Caki2 (cell line): Measurements from ENCODE around the gene ABLIM1. TPM values are rescaled to one million over a fixed set of nuclear protein-coding genes. Genes with fewer than 3 reads are reported as not detected.
"Not testable (repeated sequence)": the region's sequence is repeated elsewhere in the genome, so short reads cannot be mapped to it uniquely, and the experiment has no call there.

Experiments used
- DNase-seq: peaks from one replicate; pipeline ENCODE4 v3.0.0-alpha.2; 2015; ENCODE audit warnings: low read depth
- in situ Hi-C: cut with HindIII; loops from 2 replicates; pipeline ENCODE4 v1.10.0; 2016; ENCODE audit warnings: low sequenced_read_pairs, low pct_unique_long_range_greater_than_20kb, mixed read lengths
- total RNA-seq: library from RNA; depleted of rRNA; stranded (reverse); fragments of >200 nt; shearing (Covaris generic); gene quantifications from 2 replicates; pipeline ENCODE4 v1.2.3, GENCODE V29; 2014; ENCODE audit warnings: low replicate concordance; rRNA removed

Gene ABLIM1
- 2.2 and 2.6 TPM in 2 replicates for total RNA-seq

DNA sequence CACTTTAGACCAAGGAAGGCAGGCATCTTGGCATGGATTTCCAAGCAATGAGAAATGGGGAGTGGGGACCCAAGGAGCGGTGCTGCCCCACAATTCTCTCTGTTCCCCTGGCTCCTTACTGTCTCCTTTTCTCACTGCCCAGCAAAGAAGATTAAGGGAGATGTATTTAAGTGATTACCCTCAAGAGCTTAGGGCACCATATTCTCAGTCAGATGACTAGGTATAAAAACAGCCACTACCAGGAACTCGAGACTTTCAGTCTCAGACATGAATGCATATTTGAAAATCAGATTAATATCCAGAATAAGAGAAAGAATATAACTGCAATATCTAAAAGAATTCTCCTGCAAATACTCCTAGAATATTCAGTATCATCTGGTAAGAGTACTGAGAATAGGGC lies at the start of gene ABLIM1:
Gene ABLIM1, minus strand, starts transcription at position 101 of the 400 bp plus-strand sequence. Its CDS starts 75 bp downstream, at position 26.
- DNase-seq: no peak
- in situ Hi-C loops: no loop called here

DNA sequence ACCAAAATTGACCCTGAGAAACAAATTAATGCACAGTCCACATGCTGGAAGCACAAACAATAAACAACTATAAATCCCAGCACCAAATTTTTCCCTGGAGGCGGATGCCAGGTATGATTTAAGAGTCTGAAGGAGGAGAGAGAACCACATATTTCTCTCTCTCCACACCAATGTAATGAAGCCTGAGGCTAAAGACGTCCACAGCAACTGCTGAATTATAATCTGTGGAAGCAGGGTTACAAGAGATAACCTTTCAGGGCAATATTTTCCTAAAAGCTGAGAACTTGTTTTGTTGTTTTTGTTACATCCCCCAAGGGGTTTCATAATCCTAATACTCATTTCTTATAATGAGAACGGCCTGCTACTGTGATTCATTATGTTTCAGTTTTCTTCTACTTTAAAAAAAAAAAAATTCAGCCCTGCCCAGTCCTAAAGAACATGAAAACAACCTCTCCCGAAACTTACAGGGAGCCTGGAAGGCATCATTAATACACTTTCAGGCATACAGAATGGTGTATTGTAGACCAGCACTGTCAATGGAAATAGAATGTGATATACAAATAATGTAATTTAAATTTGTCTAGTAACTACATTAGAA lies 48.5 kb upstream of the ABLIM1 start:
- DNase-seq: no peak
- in situ Hi-C loops: no loop called here

DNA sequence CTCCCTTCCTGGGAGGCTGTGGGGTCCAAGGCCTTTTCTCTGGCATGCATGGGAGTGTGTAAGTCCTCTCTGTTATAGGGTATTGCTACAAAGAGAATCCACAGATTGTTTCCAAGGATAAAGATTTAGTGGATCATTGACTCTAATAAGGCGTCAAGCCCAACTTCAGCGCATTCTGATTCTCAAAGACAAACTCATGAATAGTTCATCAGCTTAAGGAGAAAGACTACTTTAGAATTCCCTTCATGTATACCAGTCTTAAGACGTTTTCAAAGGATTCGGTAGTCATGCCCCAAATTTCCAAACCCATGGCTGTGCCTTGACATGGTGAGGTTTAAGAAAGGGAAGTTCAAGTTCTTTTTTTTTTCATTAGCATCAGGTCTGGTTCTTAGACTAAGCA lies 46.6 kb upstream of the ABLIM1 start:
- no peak for DNase-seq
- in situ Hi-C loops: no loop called here

DNA sequence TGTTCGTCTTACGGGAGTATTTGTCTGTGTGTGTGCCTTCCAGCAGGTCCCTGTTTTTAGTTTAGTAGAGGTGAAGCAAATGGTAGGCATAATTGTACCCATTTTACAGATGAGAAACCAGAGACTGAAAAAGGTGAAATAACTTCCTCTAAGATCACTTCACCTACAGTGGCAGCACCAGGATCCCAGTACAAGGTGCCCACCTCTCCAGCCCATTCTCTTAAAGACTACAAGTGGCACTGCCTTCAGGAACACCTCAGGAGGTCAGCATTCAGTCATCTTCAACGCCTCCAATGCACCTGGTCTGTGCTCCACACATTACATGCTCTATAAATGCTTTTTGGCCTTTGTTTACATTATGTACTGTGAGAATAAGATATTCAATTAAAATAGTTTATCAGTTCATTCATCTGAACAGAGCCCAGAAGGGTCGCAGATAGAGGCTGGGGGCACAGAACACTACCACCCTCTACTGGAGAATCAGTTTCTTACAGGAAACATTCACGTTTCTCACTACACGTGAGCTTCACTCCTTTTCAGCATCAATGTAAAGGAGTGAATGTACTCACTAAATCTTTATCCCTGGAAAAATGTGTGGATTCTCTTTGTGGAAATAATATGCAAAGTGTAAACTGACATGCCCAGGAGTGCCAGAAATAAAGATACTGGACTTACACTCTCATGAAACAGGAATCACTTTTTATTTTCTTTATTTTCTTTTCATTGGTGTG lies 45.5 kb upstream of the ABLIM1 start:
- in situ Hi-C loops: no loop called here
- peak; percentile 43 for DNase-seq

DNA sequence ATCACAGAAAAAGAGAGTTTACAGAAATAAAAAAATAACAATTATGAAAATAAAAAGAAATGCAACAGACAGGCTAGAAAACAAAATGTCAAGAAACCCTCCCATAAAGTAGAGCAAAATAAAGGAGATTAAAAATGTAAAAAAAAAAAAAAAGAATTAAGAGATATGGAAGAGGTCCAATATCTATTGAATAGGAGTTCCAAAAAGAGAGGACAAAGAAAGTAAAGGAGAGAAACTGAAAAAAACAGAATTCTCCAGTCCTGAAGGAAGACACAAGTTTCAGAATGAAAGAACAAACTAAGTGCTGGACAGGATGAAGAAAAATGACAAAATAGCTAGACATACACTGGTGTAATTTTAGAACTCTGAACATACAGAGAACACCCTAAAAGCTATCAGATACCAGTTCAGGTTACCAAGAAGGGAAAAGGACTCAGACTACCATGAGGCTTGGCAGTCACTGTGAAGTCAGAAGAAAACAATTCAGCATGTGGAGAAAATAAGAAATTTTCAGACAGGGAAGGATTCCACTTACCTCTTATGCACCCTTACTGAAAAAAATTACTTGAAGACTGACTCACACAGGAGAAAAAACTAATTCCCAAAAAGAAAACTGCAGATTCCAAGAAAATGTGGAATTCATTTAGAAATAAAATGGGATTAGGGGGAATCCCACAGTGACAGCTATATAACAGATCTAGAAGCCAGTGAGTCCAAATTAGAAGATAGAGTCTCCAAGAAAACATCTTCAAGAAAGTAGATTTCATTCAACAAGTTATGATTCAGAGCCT lies 40.4 kb upstream of the ABLIM1 start:
- no peak for DNase-seq
- in situ Hi-C loops: no loop called here

DNA sequence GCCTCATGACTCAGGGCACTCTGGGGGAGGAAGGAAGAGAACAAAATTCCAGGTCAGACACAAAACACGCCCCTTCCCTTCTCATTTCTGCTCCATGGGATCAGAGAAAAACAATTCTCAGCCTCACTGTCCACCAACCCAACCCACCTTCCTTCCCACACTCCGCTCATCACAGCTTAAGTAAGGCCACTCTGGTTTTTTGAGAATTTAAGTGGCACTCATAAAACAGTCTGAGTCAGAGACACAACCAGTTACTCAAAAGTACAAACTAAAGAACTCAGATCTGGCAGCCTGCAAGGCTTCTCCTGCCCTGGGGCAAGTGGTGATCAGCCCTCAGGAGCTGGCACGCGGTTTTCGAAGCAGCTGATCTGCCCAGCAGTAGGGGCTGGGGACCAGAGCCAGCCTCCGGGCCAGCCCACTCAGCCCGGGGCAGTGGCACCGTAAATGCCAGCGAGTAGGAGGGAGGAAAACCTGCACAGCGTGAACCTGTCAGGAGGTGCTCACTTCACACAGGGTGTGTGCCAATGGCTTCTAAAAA lies 39.1 kb upstream of the ABLIM1 start:
- in situ Hi-C loops: no loop called here
- DNase-seq: no peak

DNA sequence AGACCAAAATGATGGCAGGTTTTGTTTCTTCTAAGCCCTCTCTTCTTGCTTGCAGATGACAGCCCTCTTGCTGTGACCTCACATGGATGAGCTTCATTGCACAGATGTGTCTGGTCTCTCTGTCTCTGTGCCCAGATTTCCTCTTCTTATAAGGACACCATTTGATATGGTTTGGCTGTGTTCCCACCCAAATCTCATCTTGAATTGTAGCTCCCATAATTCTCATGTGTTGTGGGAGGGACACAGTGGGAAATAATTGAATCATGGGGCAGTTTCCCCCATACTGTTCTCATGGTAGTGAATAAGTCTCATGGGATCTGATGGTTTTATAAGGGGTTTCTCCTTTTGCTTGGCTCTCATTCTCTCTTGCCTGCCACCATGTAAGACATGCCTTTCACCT lies 38.2 kb upstream of the ABLIM1 start:
- in situ Hi-C loops: not testable (repeated sequence)

DNA sequence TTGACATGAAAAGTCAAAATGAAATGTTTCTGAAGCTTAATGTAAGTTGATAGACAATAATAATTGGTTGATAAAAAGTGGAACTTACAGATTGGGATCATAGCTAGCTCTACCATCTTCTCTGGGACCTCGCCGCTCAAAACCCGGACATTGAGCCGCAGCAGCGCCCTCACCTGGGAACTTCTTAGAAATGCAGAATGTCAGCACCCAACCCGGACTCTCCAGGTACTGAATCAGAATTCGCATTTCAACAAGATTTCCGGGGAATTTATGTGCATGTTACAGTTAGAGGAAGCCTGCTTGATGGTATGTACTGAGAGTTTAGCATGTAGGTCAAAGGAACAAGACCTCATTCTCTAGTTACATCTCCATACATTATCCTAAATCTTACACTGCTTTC lies 36.7 kb upstream of the ABLIM1 start:
- no peak for DNase-seq
- in situ Hi-C loops: no loop called here

More for the DNA sequence above, 38.2 kb upstream of the ABLIM1 start:
- DNase-seq: not testable (repeated sequence)

DNA sequence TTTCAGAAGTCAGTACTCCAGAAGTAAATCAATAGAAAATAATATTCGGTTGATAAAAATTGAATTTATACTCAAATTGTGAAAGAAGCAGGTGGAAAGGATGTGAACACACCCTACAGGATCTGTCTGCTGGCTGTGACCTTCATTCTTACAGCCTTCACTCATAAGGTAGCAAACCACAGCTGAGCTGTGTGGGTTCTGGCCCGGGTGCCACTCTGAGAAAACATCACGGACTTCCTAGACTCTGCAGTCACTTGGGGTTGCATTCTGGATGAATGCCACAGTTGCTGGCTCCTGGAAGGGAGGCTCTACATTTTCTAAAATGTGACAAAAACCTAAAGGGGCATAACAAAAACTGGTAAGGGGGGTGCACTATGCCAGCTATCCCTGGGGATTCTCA lies 36.0 kb upstream of the ABLIM1 start:
- DNase-seq: no peak
- in situ Hi-C loops: no loop called here

DNA sequence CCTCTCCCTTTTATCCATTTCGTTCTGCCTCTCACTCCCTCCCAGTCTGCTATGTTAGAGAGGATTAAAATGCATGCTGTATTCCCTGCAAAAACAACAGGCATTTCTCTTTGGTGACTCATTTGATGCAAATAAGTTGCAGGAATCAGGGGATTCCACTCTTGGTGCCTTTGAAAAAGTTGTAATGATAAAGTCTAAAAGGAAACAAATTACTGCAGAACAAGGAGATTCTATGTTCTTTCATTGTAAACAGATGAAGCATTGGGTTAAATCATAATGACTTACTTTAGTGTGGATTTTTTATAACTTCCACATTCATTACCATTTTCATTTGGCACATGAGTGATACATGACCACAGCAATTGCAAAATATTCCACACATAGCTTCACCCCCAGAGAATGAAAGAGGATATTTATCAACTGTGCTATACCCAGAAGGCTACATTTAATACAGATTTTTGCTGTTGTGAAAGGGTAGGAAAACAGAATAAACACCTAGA lies 33.4 kb upstream of the ABLIM1 start:
- peak; percentile 64 for DNase-seq
- in situ Hi-C loops: no loop called here

DNA sequence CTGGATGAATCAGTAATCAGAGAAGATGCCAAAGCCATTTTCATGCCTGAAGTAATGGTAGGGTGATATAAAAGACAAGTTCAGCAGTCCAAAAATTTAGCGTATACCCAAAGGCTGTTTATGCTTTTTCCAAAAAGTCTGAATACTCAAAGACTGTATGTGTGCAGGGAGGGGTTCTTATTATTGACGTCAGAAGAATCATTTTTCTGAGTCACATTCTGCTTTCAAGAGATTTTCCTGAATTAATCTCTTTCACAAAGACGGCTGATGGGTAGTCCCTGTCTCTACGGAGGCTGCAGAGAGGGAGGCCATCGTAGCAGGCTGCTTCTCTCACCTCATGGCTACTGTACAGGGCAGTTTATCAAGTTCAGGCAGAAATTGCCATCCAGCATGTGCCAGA lies 30.7 kb upstream of the ABLIM1 start:
- in situ Hi-C loops: no loop called here
- DNase-seq: no peak

DNA sequence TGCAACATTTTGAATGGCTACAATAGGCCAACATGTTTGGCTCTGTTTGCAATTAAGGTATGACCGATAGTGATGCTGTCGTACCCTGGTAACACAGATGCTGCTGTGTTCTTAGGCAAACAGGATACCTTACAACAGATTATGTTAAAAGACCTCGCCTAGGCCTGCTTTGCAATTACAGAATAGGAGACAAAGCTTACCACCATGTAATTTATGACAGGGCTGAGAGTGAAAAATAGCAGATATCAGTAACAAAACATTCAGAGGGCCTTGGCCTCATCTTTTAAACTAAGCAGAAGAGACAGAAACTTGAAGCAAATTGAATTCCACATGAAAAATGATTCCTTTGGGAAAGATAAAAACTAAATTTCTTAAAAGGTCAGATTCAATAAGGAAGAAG lies 29.4 kb upstream of the ABLIM1 start:
- in situ Hi-C loops: no loop called here
- DNase-seq: no peak

DNA sequence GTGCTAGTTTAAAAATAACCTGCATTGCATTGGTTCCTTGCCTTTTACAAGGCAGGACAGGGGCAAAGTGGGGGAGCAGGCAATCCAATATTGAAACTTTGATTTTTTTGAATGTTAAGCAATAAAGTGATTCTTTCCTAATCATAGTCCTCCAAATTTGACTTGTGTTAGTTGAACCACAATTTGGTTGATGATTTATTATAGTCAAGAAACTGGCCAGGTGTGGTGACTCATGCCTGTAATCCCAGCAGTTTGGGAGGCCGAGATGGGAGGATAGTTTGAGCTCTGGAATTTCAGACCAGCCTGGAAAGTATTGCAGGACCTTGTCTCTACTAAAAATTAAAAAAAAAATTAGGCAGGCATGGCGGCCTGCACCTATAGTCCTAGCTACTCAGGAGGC lies 27.9 kb upstream of the ABLIM1 start:
- in situ Hi-C loops: no loop called here
- no peak for DNase-seq

DNA sequence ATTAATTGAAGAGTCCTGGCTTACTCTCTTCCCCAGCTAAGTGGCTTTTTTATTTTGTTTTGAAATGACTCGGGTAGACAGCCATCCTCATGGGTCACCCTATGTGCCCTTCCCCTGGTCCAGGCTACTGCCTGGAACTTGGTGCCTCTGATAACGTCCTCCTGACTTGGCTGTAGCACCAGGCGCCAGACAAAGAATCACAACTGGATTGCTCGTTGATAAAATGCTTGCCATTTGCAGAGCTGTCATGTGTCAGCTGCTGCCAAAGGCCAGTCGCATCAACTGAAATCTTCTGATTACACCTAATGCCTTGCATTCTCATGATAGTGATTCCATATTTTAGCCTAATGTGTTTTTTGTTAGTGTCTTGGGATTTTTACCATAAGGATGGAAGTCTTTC lies 27.4 kb upstream of the ABLIM1 start:
- in situ Hi-C loops: no loop called here
- DNase-seq: no peak

DNA sequence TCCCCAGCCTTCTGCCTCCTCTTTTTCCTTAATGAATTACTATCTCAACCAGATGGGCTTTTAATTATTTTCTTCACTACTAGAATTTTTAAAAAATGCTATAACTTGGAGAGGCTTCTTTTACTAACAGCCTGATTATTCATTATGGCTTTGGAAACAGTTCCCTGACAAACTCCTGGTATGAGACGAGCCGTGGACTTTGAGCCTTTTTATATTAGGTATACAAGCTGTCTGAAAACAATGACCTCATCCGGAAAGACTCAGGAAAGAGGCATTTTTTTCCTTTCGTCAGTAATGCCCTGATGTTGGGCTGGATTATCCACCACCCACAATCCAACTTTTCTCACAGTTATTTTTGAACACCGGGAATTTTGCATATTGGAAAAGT lies 26.7 kb upstream of the ABLIM1 start:
- in situ Hi-C loops: no loop called here
- peak; percentile 61 for DNase-seq

DNA sequence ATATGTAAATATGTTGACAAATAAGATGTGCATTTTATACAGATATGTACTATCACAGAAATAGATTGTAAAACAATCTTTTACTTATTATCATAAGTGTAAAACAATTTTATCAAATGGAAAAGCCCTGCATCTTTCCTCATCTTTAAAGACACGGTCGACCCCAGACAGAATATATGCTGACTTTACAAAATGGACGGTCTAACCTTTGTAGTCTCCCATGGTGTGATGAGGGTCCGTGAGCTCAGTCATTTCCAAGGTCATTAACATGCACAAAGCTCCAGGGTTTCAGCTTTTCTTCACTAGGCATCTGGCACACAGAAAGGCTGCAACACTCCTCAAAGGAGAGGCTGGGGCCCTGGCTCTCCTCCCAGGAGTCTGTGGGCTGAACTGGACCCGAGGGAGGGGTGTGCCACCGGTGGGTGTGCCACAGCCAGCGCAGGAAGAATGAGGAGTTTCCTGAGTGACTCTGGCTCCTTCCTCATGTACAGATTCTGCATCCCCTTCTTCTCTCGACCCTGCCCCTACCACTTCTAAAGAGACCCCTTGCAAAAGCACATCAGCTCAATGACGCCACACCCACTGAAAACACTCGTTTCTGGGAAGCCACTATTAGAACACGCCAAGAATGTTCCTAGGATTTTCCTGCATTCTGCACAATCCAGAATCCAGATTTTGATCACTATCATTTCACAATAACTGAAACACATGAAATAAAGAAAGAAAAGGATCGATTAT lies 26.2 kb upstream of the ABLIM1 start:
- in situ Hi-C loops: no loop called here
- no peak for DNase-seq

DNA sequence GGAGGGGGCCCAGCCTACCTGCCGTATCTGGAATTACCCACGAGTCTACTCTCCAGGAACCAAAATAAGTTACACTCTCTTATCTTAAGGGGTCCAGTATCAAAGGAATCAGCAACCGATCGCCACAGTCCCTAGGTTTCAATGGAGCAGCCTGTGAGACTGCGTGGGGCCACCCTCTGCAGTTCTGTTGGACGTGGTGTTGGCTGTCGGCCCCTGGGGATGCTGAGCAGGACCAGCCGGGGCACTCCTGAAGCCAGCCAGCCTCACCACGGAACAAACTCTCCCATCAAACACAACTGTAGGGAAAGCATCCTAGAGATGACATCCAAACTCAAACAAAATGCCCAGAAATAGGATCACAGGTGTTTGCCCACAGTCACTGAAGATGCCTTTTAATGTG lies 25.5 kb upstream of the ABLIM1 start:
- DNase-seq: no peak
- in situ Hi-C loops: no loop called here

DNA sequence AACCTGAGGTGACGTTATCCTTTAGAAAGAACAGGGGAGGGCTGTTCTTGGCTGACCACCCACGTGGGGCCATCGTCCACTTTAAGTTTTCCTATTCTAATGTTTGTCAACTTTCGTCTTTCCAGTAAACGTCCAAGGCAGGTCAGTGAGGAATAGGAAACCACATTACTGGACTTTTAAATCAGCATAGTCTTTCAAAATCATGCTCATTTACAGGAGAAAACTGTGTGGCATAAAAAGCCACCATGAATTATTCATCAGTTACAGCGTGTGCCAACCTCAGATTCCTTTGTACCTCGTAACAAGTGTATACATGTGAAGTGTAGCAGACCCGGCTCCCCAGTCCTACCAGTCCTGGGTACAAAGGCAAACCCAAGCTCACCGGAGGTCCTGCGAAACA lies 25.1 kb upstream of the ABLIM1 start:
- DNase-seq: no peak
- in situ Hi-C loops: no loop called here
